Fibroblast of villous mesenchyme (primary cell): ENCODE results near the gene NRG2. TPM values are rescaled to one million over a fixed set of nuclear protein-coding genes. Genes with fewer than 3 reads are reported as not detected.

Experiments
- DNase-seq: peaks from one replicate; pipeline ENCODE4 v3.0.0-alpha.2; 2010; ENCODE audit warnings: low read depth
- H3K4me3 ChIP-seq: 2 replicates; pipeline ENCODE4 v1.5.1; 2011; ENCODE audit warnings: low read depth, mild to moderate bottlenecking, low read length
- CTCF ChIP-seq: IDR thresholded peaks from 2 replicates; pipeline ENCODE4 v1.5.1; 2012; ENCODE audit warnings: low read depth, mild to moderate bottlenecking, low read length; ENCODE audit not compliant: insufficient read depth
- total RNA-seq: library from RNA; depleted of rRNA; stranded (reverse); fragments of >200 nt; gene quantifications from 2 replicates; pipeline ENCODE4 v1.2.3, GENCODE V29; 2012

NRG2 gene
- total RNA-seq, 1 donor, result under 0.01 TPM

GRCh38 chr5:139814704-139815280 lies 228.3 kb downstream of the NRG2 start:
- no peak for DNase-seq
- no peak for TF ChIP-seq CTCF
- no peak overlapping the region for H3K4me3 ChIP-seq

DNA sequence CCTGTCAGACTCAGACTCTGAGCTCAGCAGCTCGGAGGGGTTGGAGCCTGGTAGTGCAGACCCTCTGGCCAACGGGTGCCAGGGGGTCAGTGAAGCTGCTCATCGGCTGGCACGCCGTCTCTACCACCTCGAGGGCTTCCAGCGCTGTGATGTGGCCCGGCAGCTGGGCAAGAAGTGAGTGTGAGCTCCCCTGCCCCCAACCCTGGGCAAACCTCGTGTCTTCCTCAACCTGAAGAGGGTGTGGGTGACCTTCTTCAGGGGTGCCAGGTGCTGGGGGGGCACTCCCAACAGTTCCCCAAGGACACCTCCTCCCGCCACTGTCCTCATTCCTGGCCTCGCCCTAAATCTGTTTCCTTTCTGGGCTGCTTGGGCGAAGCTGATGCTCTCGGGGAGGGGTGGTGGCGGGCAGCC lies 228.9 kb downstream of the NRG2 start:
- TF ChIP-seq CTCF, result no peak
- no peak for DNase-seq
- H3K4me3 ChIP-seq, result no peak overlapping the region

DNA sequence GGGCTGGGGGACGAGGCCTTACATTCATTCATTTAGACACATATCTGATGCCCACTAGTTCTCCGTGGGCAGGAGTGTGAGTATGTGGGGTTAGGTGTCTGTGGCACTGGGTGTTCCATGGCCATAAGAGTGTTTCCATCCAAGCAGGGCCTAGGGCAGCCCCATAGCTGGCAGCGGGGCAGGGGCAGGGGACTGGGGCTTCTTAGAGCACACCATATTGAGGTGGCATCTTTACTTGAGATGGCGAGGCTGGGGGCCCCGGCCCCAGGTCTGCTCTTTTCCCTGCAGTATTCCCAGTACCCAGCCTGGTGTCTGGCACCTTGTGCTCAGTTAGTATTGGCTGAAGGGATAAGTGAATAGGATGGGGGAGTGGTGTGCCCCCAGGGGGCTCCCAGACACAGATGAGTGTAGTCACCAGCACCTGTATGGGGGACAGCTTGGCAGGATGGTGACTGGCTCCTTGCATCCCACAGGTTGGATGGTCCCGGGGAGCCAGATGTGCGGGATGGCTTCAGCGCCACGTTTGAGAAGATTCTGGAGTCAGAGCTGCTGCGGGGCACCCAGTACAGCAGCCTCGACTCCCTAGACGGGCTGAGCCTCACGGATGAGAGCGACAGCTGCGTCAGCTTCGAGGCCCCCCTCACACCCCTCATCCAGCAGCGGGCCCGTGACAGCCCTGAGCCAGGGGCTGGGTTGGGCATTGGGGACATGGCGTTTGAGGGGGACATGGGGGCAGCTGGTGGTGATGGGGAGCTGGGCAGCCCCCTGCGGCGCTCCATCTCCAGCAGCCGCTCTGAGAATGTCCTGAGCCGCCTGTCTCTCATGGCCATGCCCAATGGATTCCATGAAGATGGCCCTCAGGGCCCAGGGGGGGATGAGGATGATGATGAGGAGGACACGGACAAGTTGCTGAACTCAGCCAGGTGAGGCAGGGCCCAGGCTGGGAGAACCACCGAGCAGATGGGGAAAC lies 230.0 kb downstream of the NRG2 start:
- TF ChIP-seq CTCF, result no peak
- DNase-seq, result no peak
- no peak overlapping the region for H3K4me3 ChIP-seq

GRCh38 chr5:139812323-139812722 lies 230.8 kb downstream of the NRG2 start:
- H3K4me3 ChIP-seq, result no peak overlapping the region
- no peak for DNase-seq
- no peak for TF ChIP-seq CTCF

- no peak for DNase-seq
- no peak for TF ChIP-seq CTCF
- no peak overlapping the region for H3K4me3 ChIP-seq
These were observed 231.9 kb downstream of the NRG2 start for GRCh38 chr5:139811274-139811607.

DNA sequence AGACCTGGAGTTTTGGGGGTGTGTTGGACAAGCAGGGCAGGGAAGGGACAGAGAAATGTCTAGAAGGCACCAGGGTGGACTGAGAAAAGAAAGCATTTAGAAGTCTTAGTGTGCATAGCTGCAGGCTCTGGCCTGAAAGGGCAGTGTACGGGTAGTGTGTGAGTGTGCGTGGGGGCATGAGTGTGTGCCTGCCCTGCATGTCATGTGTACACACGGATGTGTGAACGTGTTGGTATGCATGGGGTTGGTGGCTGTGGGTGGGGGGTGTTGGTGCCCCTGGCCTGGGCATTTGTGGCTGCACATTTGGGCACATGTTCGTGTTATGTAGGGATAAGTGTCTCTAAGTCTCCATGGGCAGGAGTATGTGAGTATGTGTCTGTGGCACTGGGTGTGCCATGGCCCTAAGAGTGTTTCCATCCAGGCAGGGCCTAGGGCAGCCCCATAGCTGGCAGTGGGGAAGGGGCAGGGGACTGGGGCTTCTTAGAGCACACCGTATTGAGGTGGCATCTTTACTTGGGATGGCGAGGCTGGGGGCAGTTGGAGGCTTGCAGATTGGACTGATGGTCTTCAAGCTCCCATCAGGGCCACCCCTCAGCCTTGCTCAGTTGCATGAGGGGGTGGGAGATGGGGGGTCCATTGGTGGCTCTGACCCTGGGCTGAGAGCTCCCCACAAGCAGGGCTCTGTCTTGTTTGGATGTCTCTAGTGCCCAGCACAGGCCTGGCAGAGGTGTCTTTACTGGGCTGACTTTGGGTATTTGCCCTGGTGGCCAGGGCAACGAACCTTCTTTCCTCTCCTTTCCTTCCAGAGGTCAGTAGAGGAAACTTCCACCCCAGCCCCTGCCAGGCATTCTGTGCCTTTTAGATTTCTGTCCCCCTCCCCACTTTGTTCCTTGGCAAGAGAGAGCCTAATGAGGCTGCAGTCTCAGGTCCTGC lies 232.5 kb downstream of the NRG2 start:
- no peak for DNase-seq
- no peak for TF ChIP-seq CTCF

More for the DNA sequence above, 232.5 kb downstream of the NRG2 start:
- no peak overlapping the region for H3K4me3 ChIP-seq
